Activated T-cell treated with anti-CD3 and anti-CD28 coated beads for 4 hours (primary cell): ENCODE results near the gene AZI2.

Source experiments
- DNase-seq: peaks from one replicate; pipeline ENCODE4 v3.0.0-alpha.2; 2020

AZI2 gene

GRCh38 chr3:28300345-28300962 lies 48.2 kb downstream of the AZI2 start:
- no peak for DNase-seq

DNA sequence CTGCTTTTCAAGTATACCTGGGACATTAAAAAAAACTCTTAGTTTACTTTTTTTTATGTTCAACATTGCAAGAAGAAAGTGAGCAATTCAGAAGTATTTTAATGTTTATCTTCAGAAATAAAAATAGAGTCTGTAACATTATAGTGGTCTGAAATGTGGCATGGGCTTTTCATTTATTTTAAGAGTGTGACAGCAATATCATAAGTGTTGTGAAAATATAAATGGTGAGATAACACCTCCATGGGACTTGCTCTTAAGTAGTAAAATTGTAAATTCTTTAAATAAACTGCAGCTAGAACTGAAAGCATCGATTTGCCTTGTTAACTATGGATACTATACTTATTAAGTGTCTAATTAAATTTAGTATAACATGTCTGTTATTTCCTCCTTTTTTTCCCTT lies 48.9 kb downstream of the AZI2 start:
- DNase-seq, result no peak

DNA sequence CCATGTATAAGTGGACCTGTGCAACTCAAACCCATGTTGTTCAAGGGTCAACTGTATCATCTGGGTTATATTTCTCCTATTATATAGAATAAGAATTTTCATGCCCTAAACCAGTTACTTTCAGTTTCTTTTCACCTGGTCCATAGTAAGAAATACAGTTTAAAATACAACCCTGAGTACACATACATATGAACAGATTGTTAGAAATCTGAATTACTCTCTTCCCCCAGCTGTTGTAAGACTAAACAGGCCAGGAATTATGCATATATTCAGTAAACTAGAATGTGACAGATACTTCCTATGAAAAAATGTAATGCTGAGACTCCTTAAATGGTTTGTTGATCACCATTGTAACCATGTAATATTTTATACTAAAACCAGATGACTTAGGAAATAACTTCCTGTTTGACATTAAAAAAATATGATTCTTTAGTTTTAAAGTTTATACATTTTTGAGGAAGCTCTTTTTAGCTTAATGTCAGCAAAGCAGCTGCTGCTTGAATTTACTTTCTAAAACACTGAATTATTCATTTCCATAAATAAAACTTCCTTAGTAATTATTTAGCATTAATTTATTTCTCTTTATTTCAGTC lies 52.6 kb downstream of the AZI2 start:
- no peak for DNase-seq

DNA sequence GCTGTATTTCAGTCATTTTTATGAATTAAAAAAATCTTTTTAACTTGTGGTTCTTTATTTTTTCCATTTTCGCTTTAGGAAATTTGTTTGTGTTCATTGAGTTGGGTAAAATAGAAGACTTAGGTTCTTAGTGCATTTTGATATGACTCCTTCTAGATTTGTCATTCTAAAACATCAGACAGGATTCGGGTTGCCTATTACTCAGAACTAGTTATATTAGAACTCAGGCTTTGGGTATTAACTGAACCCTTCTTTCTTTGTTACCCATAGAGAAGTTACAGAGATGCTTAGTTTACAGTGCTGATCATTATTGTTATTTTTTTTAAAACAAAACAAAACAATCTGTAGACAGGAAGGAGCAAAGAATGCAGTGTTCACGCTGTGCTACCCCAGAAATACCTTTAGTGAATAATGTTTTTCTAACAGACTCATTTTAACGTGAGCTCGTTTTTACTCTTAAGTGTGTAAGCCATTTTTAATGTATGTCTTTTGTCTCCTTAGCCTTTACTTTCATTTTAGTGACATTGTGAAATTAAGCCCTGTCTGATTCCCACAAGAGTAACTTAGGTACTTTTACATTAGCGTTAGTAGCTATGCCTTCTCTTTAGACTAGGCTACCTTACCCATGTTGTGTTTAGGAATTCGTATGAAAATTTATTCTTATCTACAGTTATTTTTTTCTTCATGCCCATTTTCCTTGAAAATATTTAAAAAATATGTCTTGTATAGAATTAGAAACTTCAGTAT lies 53.8 kb downstream of the AZI2 start:
- no peak for DNase-seq

DNA sequence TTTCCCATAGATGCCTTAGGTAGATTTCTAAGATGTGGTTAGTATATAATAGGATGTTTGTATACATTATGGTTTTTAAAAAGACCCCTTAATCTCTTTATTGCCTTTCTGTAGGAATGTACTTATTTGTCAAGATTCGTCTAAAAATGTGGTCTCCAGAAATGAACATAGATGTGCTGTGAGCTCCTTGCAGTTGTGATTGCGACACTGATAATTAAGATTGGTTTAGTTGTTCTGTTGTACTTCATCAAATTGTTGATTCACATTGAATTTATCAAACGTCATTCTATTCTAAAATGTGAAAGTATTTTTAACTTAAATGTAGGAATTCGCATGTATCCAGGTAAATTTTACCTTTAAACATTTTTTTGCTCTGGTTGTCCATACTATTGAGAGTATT lies 56.0 kb downstream of the AZI2 start:
- DNase-seq, result no peak

DNA sequence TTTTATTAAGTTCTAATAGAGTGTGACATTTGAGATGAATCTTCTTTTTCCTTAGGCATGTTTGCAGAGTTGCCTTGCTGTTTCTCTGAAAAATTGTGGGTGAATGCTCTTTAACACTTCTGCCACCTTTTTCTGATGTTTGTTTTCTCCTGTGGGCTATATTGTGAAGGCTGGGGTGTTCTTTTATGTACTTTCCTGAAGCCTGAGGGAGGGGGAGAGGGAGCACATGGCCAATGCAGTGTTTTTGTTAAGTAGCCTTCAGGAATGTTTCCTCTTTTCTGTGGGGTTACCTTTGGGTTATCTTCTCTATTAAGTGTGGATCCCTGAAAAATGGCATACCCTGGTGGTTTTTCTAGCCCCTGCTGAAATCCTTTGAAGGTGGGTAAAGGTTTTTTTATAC lies 57.0 kb downstream of the AZI2 start:
- no peak for DNase-seq

DNA sequence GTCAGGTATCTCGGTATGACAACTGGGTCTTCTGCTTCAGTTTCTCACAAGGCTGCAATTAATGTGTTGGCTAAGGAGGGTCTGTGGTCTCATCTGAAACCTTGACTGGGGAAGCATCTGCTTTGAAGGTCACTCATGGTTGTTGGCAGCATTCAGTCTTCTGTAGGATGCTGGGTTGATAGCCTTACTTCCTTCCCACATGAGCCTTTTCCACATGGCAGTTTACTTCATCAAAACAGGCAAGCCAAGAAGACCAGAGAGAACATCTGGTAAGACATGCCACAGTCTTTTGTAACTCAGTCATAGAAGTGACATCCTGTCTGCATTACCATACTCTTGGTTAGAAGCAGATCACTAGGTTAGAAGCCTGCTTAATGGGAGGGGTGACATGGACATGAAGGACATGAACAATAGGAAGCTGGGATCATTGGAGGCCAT lies 57.7 kb downstream of the AZI2 start:
- DNase-seq, result no peak

DNA sequence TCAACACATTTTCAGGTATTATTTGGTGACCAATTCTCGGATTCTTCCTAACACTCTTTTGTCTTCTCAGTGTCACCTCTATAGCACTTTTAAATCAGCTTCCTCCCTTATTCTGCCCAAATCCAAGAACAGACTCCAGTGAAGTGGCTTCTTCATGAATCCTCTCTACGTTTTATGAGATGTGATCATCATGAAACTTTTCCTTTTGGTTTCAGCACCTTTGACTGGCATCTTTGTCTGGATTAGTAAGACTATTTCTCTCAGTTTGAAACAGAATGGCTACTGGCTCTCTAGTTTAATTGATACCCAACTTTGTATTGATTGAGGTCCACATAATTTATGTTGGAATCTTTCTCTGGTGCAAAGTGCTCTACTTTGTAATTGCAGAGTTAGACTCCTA lies 61.6 kb downstream of the AZI2 start:
- no peak for DNase-seq

- DNase-seq, result no peak
Measured at GRCh38 chr3:28286595-28286994, 62.0 kb downstream of the AZI2 start.

- DNase-seq, result no peak
Measured at GRCh38 chr3:28280781-28281180, 67.8 kb downstream of the AZI2 start.

- no peak for DNase-seq
Measured at GRCh38 chr3:28279770-28280169, 68.9 kb downstream of the AZI2 start.

- DNase-seq, result no peak
Measured at GRCh38 chr3:28278918-28279317, 69.7 kb downstream of the AZI2 start.

DNA sequence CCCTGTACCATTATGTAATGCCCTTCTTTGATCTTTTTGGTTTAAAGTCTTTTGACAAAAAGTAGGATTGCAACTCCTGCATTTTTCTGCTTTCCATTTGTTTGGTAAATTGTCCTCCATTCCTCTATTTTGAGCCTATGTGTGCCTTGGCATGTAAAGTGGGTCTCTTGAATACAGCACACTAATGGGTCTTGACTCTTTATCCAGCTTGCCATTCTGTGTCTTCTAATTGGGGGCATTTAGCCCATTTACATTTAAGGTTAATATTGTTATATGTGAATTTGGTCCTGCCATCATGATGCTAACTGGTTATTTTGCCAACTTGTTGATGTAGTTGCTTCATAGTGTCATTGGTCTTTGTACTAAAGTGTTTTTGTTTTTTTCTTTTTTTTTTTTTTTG lies 74.8 kb downstream of the AZI2 start:
- DNase-seq, result no peak
